GM19240 (cell line): Measurements from ENCODE around the gene ANKRD35.

Experiments used
- DNase-seq: peaks from one replicate; pipeline ENCODE4 v3.0.0; 2011; ENCODE audit warnings: low spot score; ENCODE audit not compliant: insufficient read length

ANKRD35 gene

GRCh38 chr1:145893306-145894055, 7.8 kb upstream of the ANKRD35 start:
- DNase-seq, result no peak

GRCh38 chr1:145892486-145893087, 6.9 kb upstream of the ANKRD35 start:
- no peak for DNase-seq

GRCh38 chr1:145891587-145892485, 6.2 kb upstream of the ANKRD35 start:
- DNase-seq, result peak; percentile 74

- no peak for DNase-seq
These were observed 5.5 kb upstream of the ANKRD35 start for GRCh38 chr1:145891143-145891542.

DNA sequence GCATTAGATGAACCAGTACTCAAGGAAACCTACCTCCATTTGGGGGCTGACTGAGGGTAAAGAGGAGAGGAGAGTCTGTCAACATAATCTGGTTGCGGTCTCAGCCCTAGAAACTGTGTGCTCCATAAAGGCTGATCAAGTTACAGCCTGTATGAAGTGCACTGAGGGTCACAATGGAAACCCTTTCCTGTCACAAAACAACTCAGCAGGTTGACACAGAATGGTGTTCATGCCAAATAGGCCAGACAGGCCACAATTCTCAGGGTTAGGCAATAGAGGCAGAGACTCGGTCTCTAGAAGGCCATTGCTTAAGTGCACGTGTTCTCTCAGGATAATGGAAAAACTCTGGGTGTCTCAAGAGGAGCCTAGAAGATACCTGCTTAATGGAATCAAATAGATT, 4.1 kb upstream of the ANKRD35 start:
- no peak for DNase-seq

DNA sequence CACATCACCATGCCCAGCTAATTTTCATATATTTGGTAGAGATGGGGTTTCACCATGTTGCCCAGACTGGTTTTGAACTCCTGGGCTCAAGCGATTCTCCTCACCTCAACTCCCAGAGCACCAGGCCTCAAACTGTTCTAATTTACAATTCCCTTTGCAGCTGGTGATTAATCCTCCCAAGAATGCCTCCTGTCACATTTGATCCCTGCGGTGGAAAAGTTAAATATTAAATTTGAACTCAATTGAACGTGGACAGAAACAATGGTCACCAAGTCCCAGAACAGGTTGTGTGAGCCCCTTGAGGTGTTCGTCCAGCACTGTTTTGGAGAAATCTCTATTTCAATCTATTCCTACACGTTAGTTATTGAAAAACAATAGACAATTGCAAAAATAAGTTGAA, 2.0 kb upstream of the ANKRD35 start:
- DNase-seq, result no peak

GRCh38 chr1:145886816-145887215, 1.1 kb upstream of the ANKRD35 start:
- no peak for DNase-seq

GRCh38 chr1:145886390-145886789, 724 bp upstream of the ANKRD35 start:
- DNase-seq, result no peak

DNA sequence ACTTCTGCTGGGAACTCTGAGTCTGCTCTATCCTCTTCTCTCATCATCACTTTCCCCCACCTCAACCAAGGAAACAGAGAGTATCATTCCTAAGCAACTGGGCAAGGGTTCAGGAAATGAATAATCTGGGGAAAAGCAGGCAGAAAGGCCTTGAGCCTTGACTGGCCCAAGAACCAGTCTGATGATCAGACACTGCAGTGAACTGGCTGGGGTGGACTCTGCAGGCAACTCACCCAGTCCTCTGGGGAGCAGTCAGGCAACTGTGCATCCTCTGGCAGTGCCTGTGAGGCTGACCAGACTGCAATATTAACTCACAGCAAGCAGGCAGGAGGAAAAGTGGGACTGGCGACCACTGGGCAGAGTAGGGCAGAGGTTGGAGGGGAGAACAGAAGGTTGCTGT, 991 bp downstream of the ANKRD35 start:
- no peak for DNase-seq

GRCh38 chr1:145879775-145880174, 5.9 kb downstream of the ANKRD35 start:
- no peak for DNase-seq

- DNase-seq, result no peak
These were observed 6.9 kb downstream of the ANKRD35 start for GRCh38 chr1:145878724-145879123.

GRCh38 chr1:145877923-145878486, 7.7 kb downstream of the ANKRD35 start:
- no peak for DNase-seq

DNA sequence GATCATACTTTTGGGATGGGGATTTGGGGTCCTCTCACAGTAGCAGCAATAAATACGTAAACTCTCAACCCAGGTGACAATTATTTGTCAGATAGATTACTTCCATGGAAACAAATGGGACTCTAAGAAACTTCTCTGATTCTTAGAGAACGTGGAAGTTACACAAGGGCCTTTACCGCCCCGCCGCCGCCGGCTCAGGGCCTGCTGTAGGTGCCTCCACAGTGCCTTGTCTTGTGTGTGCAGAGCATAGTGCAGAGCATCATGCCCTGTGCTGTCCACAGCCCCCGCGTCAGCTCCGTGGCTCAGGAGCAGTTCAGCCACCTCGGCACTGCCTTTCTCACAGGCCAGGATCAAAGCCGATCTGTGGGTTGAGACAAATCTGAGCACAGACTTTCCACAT, 11.0 kb downstream of the ANKRD35 start:
- DNase-seq, result no peak

DNA sequence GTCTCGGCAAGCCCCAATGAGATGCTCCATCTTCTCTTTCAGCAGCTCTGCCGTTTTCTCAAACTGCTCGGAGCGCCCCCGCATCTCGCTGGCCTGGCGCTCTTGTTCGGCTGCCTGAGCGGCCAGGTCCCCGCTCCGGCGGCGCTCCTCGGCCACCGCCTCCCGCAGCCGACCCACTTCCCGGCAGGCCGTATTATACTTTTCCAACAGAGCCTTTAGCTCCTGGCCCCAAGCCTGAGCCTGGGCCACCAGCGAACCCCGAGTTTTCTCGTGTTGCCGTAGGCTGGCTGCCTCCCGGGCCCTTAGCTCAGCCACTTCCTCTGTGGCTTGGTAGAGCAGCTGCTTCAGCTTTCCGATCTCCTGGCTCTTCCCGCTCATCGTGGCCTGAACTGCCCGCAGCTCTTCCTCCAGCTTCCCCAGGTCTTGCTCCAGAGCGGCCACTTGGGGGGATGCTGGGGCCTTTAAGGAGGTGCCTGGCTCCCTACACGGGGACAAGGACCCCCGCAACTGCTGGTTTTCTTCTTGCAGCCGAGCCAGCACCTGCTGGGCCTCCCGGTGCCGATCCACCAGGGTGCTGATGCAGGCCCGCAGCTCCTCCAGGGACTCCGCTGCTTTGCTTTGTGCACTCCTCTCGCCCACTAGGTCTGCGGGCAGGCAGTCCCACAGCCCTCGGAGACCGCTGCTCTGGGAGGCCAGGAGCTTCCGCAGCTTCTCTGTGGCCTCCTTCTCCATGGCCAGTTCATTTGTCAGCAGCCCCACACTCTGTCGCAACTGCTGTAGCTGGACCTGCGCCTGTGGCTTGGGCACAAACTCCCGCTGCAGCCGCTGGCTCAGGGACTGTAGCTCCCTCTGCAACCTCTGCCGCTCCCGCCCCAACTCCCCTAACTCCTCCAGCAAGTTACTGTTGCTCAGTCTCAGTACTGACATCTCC, 13.4 kb downstream of the ANKRD35 start:
- DNase-seq, result no peak

DNA sequence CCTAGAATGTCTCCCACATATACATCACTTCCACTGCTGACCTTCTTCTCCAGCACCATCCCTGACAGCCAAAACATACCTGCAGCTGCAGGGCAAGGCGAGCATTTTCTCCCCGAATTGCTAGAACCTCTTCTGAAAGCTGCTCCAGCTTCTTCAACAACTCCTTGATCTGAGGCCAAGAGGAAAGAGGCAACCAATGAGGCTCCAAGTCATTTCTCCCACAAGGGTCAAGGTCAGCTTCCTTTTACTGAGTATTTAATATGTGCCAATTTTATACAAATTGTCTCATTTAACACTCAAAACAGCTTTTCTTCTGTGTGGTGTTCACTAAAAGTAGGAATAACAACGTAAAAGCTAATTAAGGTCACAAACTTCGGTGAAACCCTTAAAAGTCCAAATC, 17.4 kb downstream of the ANKRD35 start:
- DNase-seq, result no peak

DNA sequence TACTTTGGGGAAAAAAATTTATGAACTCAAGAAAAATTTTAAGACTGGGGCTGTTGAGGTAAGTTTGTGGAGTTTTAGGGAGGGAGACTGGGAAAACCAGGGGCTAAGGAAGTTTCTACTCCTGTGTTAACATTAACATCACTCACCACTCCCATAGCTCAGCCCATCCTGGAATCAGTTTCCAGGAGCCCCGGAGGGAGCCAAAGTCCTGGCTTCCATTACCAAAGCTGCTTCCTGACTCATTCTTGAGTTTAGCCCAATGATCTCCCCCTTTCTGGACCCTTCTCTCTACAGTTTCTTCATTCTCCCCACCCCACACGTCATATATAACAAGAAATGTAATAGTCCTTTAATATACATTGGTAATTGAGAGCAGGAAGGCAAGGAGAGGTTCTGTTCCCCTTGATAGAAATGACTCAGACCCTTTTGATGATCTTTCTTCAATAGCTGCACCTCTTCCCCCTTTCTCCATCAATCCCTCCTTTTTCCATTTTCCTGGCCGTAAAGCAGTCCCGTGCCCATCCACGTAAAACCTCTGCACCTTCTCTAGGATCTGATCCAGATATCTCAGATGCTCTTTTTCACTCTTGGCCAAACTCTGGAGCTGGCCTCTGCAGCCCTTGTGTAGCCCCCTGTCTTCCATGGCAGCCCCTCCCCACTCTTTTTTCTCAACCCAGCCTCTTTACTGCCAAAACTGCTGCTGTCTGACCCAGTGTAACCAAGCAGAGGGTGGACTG, 22.2 kb downstream of the ANKRD35 start:
- DNase-seq, result no peak

GRCh38 chr1:145859491-145860023, 26.1 kb downstream of the ANKRD35 start:
- DNase-seq, result peak; percentile 82

DNA sequence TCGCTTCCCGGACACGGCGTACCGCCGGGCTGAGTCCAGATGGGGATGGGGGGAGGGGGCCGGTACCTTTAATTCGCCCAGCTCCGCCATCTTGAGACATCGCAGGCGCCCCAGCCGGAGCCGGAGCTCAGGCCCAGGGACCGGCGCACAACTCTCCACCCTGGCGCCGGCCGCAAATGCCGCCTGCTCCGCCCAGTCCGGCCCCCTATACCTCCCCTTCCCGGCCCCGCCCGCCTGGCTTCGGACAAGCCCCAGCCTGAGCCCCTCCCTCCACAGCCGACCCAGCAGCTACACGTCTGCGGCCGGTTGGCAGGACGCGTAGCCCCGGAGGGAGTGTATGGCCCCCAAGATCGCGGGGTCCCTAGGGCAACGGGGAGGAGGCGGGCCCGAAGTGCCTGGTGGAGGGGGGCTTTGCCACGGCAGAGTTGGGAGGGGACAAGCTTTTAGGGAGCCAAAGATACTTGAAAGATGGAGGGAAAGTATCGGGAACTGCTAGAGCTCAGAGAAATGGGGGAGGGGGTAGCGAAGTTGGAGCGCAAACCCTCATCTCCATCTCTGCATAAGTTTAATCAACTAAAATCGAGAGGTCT, 26.7 kb downstream of the ANKRD35 start, which contains the start of gene PIAS3:
Gene PIAS3 (minus strand): TSS at position 181 of the 590 bp plus-strand sequence. CDS start 91 bp downstream, at position 90.
- peak; percentile 85 for DNase-seq

DNA sequence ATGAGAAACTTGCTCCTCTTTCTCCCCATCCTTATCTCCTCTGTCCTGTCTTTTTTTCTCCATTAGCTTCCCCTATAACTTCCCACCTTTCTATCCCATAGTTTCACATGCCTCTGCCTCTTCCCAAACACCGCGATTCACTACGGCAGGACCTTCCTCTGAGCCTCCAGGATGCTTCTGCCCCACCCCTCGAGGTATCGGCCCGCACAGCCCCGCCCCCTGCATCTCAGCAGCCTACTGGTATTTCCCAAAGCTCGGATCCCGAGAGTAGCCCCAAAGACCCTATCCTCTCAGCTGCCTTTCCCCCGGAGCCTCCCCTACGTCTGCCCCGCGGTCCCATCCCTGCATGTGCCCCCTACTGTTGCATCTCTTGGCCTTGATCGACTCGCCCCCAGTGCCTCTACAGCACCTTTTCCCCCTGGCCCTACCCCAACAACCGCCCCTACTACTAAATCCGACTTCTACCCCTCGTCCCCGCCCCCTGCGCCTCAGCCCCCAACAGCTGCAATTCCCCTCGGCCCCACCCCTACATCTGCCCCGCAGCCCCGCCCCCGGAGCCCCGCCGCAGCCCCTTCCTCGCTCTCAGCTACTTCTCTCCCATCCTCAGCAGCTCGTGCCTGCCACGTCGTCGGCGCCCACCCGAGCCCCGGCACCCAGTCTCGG, 27.3 kb downstream of the ANKRD35 start:
- DNase-seq, result peak; percentile 37
